ENCODE data around the gene HINT2. TPM values are rescaled to one million over a fixed set of nuclear protein-coding genes. Genes with fewer than 3 reads are reported as not detected.

Gene HINT2
- total and polyA plus RNA-seq, 11 donors: 48.7 to 139 (median 57.4) TPM

DNA sequence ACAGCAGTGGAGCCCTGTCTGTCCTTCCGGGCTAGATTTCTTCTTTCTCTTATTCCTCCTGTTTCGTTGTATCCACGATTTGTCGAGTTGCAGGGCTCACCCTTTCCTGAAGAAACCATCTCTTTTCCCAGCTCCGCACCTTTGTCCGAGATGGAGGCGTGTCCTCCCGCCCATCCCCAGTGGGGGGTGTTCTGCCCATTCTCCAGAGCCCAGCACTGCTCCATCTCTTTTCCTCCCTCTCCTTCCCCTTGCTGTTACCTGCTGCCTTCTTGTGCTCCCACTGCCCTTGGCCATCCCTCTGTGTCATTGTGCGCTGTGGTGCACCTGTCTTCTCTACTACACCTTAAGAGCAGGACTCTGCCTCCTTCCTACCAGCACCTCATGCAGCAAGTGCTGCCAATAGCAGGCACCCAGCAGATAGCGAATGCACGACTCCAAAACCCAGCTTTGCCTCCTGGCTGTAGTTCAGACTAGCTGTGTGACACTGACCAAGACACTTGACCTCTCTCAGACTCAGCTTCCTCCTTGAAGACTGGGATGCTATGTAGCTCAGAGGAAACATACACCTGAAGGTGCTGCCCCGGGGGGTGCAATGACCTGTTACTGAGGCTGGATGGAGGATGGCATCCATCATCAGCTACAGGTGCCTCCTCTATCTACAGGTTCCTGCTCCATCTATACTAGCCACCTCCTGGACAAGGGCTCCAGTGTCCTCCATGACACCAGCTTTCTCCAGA, 46.5 kb upstream of the HINT2 start:
- peaks cover 0 to 26% (median 0%) of the 10 kb centered on the region in 9 donors for H3K27me3 ChIP-seq

DNA sequence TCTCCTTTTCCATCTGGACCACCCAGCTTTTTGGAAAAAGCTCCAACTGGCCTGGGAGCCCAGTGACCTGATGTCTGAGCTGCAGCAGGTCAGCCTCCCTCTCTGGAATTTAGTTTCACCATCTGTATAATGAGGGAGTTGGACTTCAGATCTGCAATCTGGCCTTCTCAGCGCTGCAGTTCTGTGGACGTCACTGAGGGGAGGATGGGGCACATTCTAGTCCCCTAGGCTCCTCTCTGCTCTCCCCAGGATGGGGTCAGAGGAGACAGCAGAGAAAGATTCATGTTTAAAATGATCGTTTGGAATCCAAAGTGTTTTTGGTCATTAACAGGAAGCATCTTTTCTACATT, 45.1 kb upstream of the HINT2 start:
- ATAC-seq (no peak), DNase-seq (no peak)
- Histone ChIP-seq H3K9me3 (no peaks in the 10 kb centered on the region), H3K4me1 (peaks cover 0 to 23% (median 0%) of the 10 kb centered on the region in 12 donors), H3K27me3 (peaks cover 0 to 26% (median 0%) of the 10 kb centered on the region in 9 donors), H3K27ac (no peak overlapping the region), H3K36me3 (no peaks in the 10 kb centered on the region), H3K4me3 (no peak overlapping the region)
- no peak for TF ChIP-seq POLR2A (IDR thresholded peaks at IDR 0.05)
- TF ChIP-seq, protein P1, sequence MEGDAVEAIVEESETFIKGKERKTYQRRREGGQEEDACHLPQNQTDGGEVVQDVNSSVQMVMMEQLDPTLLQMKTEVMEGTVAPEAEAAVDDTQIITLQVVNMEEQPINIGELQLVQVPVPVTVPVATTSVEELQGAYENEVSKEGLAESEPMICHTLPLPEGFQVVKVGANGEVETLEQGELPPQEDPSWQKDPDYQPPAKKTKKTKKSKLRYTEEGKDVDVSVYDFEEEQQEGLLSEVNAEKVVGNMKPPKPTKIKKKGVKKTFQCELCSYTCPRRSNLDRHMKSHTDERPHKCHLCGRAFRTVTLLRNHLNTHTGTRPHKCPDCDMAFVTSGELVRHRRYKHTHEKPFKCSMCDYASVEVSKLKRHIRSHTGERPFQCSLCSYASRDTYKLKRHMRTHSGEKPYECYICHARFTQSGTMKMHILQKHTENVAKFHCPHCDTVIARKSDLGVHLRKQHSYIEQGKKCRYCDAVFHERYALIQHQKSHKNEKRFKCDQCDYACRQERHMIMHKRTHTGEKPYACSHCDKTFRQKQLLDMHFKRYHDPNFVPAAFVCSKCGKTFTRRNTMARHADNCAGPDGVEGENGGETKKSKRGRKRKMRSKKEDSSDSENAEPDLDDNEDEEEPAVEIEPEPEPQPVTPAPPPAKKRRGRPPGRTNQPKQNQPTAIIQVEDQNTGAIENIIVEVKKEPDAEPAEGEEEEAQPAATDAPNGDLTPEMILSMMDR (IDR thresholded peaks at IDR 0.05): no peak
- WGBS, 4 donors: 48 to 59% (median 59%) methylated on average over 3 of the region's 3 CpGs
- intact Hi-C loops (cut with DNase I): no loop called here

More for the DNA sequence above, 46.5 kb upstream of the HINT2 start:
- Histone ChIP-seq H3K4me1 (peaks cover 0 to 23% (median 0%) of the 10 kb centered on the region in 12 donors), H3K9me3 (no peaks in the 10 kb centered on the region), H3K4me3 (no peak overlapping the region), H3K27ac (no peak overlapping the region), H3K36me3 (no peaks in the 10 kb centered on the region)
- DNase-seq (no peak), ATAC-seq (no peak)
- 68 to 74% (median 73%) methylated on average over 12 of the region's 12 CpGs for WGBS, 4 donors
- TF ChIP-seq, protein P1 (IDR thresholded peaks at IDR 0.05): no peak
- TF ChIP-seq POLR2A (IDR thresholded peaks at IDR 0.05): no peak
- intact Hi-C loops (cut with DNase I): no loop called here

DNA sequence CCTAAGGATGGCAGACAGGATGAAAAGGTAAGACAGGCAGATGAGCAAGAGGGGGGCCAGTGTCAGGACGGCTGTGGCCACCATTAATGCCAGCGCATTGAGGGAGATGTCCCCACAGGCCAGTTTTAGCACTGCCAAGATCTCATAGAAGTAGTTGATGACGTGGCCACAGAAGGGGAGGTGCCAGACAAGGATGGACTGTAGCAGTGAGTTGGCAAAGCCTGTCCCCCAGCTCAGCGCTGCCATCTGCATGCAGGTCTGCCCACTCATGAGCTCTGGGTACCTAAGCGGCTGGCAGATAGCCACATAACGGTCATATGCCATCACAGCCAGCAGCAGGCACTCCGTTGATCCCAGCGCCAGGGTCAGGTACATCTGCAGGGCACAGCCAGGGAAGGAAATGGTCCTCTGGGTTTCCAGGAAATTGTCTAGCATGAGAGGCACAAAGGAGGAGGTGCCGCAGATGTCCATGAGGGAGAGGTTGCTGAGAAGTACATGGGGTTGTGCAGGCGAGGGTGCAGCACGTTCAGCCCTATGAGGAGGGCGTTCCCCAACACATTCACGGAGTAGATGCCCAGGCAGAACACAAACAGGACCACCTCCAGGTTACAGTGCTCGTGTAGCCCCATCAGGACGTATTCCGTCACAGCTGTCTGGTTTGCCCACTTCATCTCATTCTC, 44.6 kb upstream of the HINT2 start:
- peaks cover 0 to 24% (median 0%) of the 10 kb centered on the region in 9 donors for H3K27me3 ChIP-seq
- H3K9me3 ChIP-seq: no peaks in the 10 kb centered on the region
- TF ChIP-seq, protein P1 (IDR thresholded peaks at IDR 0.05): no peak
- no peak for TF ChIP-seq POLR2A (IDR thresholded peaks at IDR 0.05)
- DNase-seq (peak in 2 of 5 donors; percentile 51 to 56), ATAC-seq (peak; percentile 34 to 49 (median 38))
- H3K27ac ChIP-seq: no peak overlapping the region
- no peak overlapping the region for H3K4me3 ChIP-seq
- no peaks in the 10 kb centered on the region for H3K36me3 ChIP-seq
- peaks cover 0 to 23% (median 0%) of the 10 kb centered on the region in 12 donors for H3K4me1 ChIP-seq
- intact Hi-C loops (cut with DNase I): no loop called here
- WGBS, 4 donors: 55 to 67% (median 64%) methylated on average over 11 to 16 of the region's 16 CpGs

DNA sequence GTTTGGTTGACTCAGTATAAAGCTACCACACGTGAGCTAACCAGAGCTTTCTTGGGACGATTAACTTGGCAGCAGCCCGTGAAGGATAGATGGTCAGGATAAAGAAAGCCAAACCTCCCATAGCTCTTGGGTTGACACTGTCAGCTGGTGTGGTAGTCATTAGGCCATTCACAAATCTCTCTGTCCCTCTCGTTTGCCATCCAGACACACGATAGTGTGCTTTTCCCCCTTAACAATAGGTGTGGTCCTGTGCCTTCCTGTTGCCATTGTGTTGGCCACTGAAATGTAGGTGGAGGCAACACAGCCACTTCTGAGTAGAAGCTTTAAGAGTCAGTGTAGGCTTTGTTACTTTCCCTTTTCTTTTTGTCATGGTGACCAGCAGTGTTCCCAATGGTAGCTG, 43.6 kb upstream of the HINT2 start:
- Histone ChIP-seq H3K36me3 (peaks cover 0 to 9% (median 0%) of the 10 kb centered on the region in 9 donors), H3K27me3 (peaks cover 0 to 24% (median 0%) of the 10 kb centered on the region in 9 donors), H3K27ac (no peak overlapping the region), H3K9me3 (no peaks in the 10 kb centered on the region), H3K4me1 (peaks cover 0 to 23% (median 0%) of the 10 kb centered on the region in 12 donors), H3K4me3 (no peak overlapping the region)
- no peak for TF ChIP-seq POLR2A (IDR thresholded peaks at IDR 0.05)
- TF ChIP-seq, protein P1 (IDR thresholded peaks at IDR 0.05): no peak
- ATAC-seq (peak in 3 of 4 donors; percentile 11 to 34 (median 16)), DNase-seq (no peak)
- intact Hi-C loops (cut with DNase I): no loop called here
- 64 to 77% (median 71%) methylated on average over 5 of the region's 5 CpGs for WGBS, 4 donors

All from heart left ventricle (tissue), 16 donors.